GM04503 (cell line): ENCODE results near the gene RHOC.

Source experiments
- DNase-seq: peaks from one replicate; pipeline ENCODE4 v3.0.0-alpha.2; 2012; ENCODE audit warnings: low read depth

RHOC gene

DNA sequence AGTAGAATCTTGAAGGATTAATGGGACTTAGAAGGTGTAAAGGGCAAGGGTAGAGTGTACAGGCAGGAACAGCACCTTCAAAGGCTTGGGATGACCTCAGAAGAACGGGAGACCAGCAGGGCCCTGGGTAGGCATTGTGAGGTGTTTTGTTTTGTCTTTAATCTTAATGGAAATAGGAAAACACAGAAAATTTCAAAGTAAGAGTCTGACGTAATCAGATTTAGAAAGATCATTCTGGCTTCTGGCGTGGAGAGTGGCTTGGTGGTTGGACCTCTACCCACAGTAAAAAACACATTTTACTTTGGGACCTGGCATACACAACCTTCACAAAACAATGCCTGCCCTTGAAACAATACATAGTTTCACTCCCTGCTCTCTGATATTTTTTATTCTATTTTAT, 28.3 kb downstream of the RHOC start:
- no peak for DNase-seq

DNA sequence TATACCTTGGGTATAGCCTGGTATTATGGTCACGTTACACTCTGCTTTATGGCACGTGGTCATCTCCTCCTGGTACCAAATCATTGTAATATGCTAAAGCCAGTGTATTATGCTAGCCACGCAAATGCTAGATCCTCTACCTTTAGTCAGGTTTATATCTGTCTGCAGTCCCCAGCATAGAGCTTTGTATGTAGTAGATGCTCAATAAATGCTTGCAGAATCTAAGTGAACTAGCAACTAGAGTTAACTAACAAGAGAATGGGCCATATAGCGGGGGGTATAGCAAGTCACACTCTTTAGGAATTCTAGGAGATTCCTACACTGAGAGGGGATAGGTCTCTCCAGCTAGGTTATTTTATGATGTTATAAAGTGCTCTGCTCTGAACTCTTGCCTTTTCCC, 29.4 kb downstream of the RHOC start:
- DNase-seq, result no peak

- no peak for DNase-seq
These were observed 30.4 kb downstream of the RHOC start for GRCh38 chr1:112676543-112676942.

DNA sequence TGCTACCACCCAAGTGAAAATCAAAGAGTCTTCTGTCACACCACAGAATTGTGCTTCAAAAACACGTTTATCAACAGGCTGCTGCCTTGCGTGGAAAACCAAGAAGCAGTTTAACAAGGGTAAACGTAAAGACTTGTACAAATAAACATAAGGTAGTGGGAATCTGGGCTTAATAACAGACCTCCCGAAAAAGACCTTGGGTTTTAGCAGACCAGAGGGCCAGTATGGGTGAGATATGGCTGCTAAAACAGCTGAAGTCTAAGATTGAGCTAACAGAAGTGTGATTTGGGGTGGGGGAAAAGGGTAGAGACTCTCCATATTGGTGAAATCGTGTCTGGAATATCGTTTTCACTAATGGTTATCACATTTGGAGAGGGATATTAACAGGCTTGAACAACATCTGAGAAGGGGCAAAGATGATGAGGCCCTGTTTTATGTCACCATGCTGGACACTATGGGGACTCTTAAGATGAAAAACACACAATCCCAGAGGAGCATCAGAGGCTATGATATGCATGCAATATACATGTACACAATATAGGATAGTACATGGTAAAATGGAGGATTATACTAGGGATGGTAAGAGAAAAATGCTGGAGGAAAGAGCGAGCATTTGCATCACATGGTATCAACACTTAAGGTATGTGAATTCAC, 31.1 kb downstream of the RHOC start:
- DNase-seq, result no peak

DNA sequence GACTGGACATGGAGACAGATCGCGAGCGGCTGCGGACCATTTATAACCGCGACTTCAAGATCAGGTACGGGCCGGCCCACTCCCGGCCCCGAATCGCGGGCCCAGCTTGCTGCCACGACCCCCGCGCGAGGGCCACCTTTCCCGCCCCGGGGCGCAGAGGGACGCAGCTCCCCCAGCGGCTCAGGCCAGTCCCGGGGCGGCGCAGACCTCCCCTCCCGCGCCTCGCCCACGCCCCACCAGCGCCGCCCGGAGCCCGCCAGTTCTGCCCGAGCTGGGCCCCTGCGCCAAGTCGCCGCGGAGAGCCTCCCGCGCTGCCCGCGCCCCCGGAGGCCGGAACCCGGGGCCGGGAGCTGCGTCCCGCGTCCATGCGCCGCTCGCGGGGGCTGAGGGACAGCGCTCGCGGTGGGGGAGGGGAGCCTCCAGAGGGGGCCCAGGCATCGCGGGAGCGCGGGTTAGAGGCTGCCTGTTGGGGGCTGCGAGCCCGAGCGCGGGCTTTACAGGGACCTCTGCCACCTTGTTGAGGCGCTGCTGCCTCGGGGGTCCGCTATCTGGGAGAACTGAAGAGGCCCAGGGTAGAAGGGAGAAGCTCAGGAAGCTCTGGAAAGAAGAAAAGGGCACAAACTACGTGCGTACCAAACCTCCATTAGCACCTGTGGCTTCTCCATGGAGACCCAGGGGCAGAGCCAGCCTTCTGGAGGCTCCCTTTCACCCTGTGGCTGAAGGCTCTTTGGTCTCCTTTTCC, 31.8 kb downstream of the RHOC start:
- DNase-seq, result no peak

DNA sequence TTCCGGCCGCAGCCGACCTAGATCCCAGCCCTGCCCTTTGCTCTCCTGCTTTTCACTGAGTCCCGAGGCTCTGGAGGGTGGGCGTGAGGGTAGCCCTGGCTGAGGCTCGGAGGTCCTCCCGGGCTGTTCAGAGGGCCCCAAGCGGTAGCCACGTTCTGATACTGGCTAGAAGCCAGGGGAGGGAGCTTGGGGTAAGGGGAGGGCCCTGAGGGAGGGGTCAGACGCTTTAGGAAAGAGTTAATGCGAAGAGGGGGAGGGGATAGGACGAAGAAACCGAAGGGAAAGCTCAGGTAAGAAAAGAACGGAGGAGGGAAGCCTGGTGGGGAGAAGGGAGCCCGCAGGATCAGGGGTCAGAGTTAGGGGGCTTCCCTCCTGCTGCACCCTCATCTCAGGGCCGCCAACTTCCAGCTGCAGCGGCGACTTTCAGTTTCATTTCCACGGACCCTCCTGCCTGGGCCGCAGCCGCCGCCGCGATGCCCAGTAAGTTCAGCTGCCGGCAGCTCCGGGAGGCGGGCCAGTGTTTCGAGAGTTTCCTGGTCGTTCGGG, 32.4 kb downstream of the RHOC start, which contains the start of gene MOV10:
TSS of gene MOV10 (plus strand) at position 220 of the 546 bp plus-strand sequence. CDS start at position 474, 254 bp downstream.
- peak; percentile 27 for DNase-seq

GRCh38 chr1:112673592-112674439, 33.1 kb downstream of the RHOC start:
- DNase-seq, result peak; percentile 45

- no peak for DNase-seq
These were observed 34.1 kb downstream of the RHOC start for GRCh38 chr1:112672842-112673241.

GRCh38 chr1:112672009-112672408, 34.9 kb downstream of the RHOC start:
- DNase-seq, result no peak

DNA sequence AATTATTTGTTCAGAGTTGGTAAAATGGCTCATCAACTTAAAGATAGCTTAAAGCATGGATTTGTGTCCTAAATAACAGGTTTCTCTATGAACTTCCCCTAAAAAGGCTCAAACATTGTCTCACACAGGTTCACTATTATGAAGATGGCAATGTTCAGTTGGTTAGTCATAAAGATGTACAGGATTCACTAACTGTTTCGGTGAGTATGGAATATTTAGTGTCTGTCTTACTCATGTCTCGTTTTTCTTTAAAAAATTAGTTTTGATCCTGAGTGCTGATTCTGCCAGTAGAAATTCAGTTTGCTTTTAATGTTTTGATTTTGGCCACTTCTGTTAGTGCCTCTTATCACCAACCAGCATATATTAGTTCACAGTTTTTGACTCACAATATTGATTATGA, 40.0 kb downstream of the RHOC start:
- no peak for DNase-seq

GRCh38 chr1:112665857-112666256, 41.1 kb downstream of the RHOC start:
- no peak for DNase-seq

DNA sequence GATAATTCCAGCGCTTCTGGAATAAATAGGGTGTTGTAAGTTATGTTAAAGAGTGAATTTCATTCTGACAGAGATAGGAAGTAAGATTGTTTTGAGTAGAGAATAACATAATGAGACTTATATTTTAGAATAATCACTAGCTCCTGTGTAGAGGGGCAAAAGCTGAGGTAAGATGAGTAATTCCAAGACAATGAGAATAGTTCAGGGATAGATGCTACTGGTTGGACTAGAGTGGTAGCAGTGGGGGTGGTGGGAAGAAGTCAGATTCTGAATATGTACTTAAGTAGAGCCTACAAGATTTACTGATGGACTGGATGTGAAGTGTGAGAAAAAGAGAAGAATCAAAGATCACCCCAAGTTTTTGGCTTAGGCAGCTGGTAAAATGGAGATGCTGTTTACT, 55.7 kb downstream of the RHOC start:
- no peak for DNase-seq
